CD8-positive, alpha-beta memory T cell (primary cell): ENCODE results near the gene IRS2. TPM values are rescaled to one million over a fixed set of nuclear protein-coding genes. Genes with fewer than 3 reads are reported as not detected.

Experiments
- CTCF ChIA-PET: fragments of 350-600 bp; sonication (Branson Sonifier 250); formaldehyde crosslinking; loops from one replicate; lab custom pipeline; 2021; ENCODE audit warnings: antibody characterized with exemption; lab: Charles Lee
- POLR2A ChIA-PET: fragments of 350-600 bp; sonication (Branson Sonifier 250); formaldehyde crosslinking; loops from one replicate; lab custom pipeline; 2021; ENCODE audit warnings: antibody characterized with exemption; lab: Charles Lee
- DNase-seq, 5 donors: peaks; one replicate each; pipeline versions ENCODE4 v3.0.0 to v3.0.0-alpha.2; 2020 to 2022; ENCODE audit warnings: mixed read lengths in 1 of 5
- H3K27ac ChIP-seq: one replicate; pipeline ENCODE4 v1.7.0; 2013; ENCODE audit warnings: low read depth, mild to moderate bottlenecking, low read length, moderate library complexity
- H3K27me3 ChIP-seq: 2 replicates; pipeline ENCODE4 v1.7.0; 2013; ENCODE audit warnings: low read length, mild to moderate bottlenecking; ENCODE audit not compliant: insufficient read depth, poor library complexity, severe bottlenecking
- H3K36me3 ChIP-seq: 2 replicates; pipeline ENCODE4 v1.7.0; 2013; ENCODE audit warnings: mild to moderate bottlenecking, low read length, moderate library complexity; ENCODE audit not compliant: insufficient read depth
- H3K4me1 ChIP-seq: 2 replicates; pipeline ENCODE4 v1.7.0; 2013; ENCODE audit warnings: mild to moderate bottlenecking, low read length, moderate library complexity; ENCODE audit not compliant: insufficient read depth
- H3K4me3 ChIP-seq: 2 replicates; pipeline ENCODE4 v1.7.0; 2013; ENCODE audit warnings: mild to moderate bottlenecking, low read length
- H3K9me3 ChIP-seq: 2 replicates; pipeline ENCODE4 v1.7.0; 2013; ENCODE audit warnings: mild to moderate bottlenecking, low read length
- H3K27ac Mint-ChIP-seq, 8 donors: one replicate each; pipeline ENCODE4 v1.8.0; 2020 to 2021; ENCODE audit warnings: mixed read lengths in 8 of 8, mild to moderate bottlenecking in 6 of 8, inconsistent platforms in 3 of 8, moderate library complexity in 3 of 8
- H3K27me3 Mint-ChIP-seq, 2 donors: one replicate each; pipeline ENCODE4 v1.8.0; 2020 to 2021; ENCODE audit warnings: mixed read lengths in 2 of 2, mild to moderate bottlenecking in 1 of 2, moderate library complexity in 1 of 2
- H3K36me3 Mint-ChIP-seq, 3 donors: one replicate each; pipeline ENCODE4 v1.8.0; 2020 to 2021; ENCODE audit warnings: mixed read lengths in 3 of 3, inconsistent platforms in 1 of 3, mild to moderate bottlenecking in 1 of 3
- H3K4me1 Mint-ChIP-seq, 3 donors: one replicate each; pipeline ENCODE4 v1.8.0; 2020 to 2021; ENCODE audit warnings: mixed read lengths in 3 of 3, inconsistent platforms in 1 of 3, mild to moderate bottlenecking in 1 of 3
- H3K4me3 Mint-ChIP-seq, 7 donors: one replicate each; pipeline ENCODE4 v1.8.0; 2020 to 2021; ENCODE audit warnings: mixed read lengths in 7 of 7, mild to moderate bottlenecking in 6 of 7, moderate library complexity in 4 of 7, inconsistent platforms in 2 of 7
- H3K9me3 Mint-ChIP-seq, 5 donors: one replicate each; pipeline ENCODE4 v1.8.0; 2020 to 2022; ENCODE audit warnings: mixed read lengths in 5 of 5, mild to moderate bottlenecking in 3 of 5, moderate library complexity in 2 of 5, inconsistent platforms in 1 of 5
- polyA plus RNA-seq: library from polyadenylated mRNA; unstranded; fragments of 300-500 nt; fragmentation: Illumina TruSeq; gene quantifications from one replicate; pipeline ENCODE4 v1.2.3, GENCODE V29; 2021
- total RNA-seq, 2 experiments: library from RNA; stranded (reverse); gene quantifications; one replicate each; pipeline ENCODE4 v1.2.3, GENCODE V29; 2021

The IRS2 gene
- total and polyA plus RNA-seq, 3 experiments from 2014 or later = 1.7 to 2.3 (median 2.1) TPM

- no peaks in the 10 kb centered on the region for H3K36me3 Mint-ChIP-seq
- Histone ChIP-seq H3K27me3 (no peaks in the 10 kb centered on the region), H3K9me3 (no peaks in the 10 kb centered on the region), H3K4me3 (no peak overlapping the region), H3K36me3 (no peaks in the 10 kb centered on the region), H3K4me1 (no peaks in the 10 kb centered on the region), H3K27ac (no peak overlapping the region)
- H3K4me1 Mint-ChIP-seq = peaks cover 7 to 15% (median 15%) of the 10 kb centered on the region in 3 donors
- DNase-seq = no peak
- H3K9me3 Mint-ChIP-seq = peaks cover 0 to 2% (median 0%) of the 10 kb centered on the region in 5 donors
- peaks cover 10 to 28% of the 10 kb centered on the region in 2 donors for H3K27me3 Mint-ChIP-seq
- H3K27ac Mint-ChIP-seq = no peak overlapping the region
- POLR2A ChIA-PET = no interaction called here
- CTCF ChIA-PET = no interaction called here
- H3K4me3 Mint-ChIP-seq = no peak overlapping the region
Observed at GRCh38 chr13:109792416-109793059, 6.2 kb upstream of the IRS2 start.

GRCh38 chr13:109790942-109791605, 4.7 kb upstream of the IRS2 start:
- Mint-ChIP-seq H3K4me1 (peaks cover 7 to 15% (median 15%) of the 10 kb centered on the region in 3 donors), H3K27ac (peak overlapping the region in 1 of 8 donors; percentile 13), H3K36me3 (no peaks in the 10 kb centered on the region), H3K9me3 (peaks cover 0 to 2% (median 0%) of the 10 kb centered on the region in 5 donors), H3K27me3 (peaks cover 12 to 24% of the 10 kb centered on the region in 2 donors), H3K4me3 (peak overlapping the region in 1 of 7 donors; percentile 29)
- CTCF ChIA-PET = interaction anchor here (0.8 kb wide), 1 partner anchor 11 kb away, joined by 4 read pairs; no protein-coding TSS in a partner anchor
- H3K27me3 ChIP-seq = no peaks in the 10 kb centered on the region
- peak in 2 of 5 donors; percentile 28 to 47 for DNase-seq
- POLR2A ChIA-PET = no interaction called here
- no peak overlapping the region for H3K4me3 ChIP-seq
- no peaks in the 10 kb centered on the region for H3K4me1 ChIP-seq
- no peaks in the 10 kb centered on the region for H3K9me3 ChIP-seq
- no peak overlapping the region for H3K27ac ChIP-seq
- no peaks in the 10 kb centered on the region for H3K36me3 ChIP-seq

- no peaks in the 10 kb centered on the region for H3K27me3 ChIP-seq
- CTCF ChIA-PET = no interaction called here
- peaks cover 7 to 15% (median 12%) of the 10 kb centered on the region in 3 donors for H3K4me1 Mint-ChIP-seq
- no peak overlapping the region for H3K27ac Mint-ChIP-seq
- H3K27ac ChIP-seq = no peak overlapping the region
- POLR2A ChIA-PET = no interaction called here
- H3K36me3 Mint-ChIP-seq = no peaks in the 10 kb centered on the region
- no peak for DNase-seq
- no peaks in the 10 kb centered on the region for H3K9me3 ChIP-seq
- no peaks in the 10 kb centered on the region for H3K36me3 ChIP-seq
- H3K4me3 ChIP-seq = no peak overlapping the region
- no peaks in the 10 kb centered on the region for H3K4me1 ChIP-seq
- no peak overlapping the region for H3K4me3 Mint-ChIP-seq
- no peaks in the 10 kb centered on the region for H3K9me3 Mint-ChIP-seq
- H3K27me3 Mint-ChIP-seq = peaks cover 7 to 15% of the 10 kb centered on the region in 2 donors
Observed at GRCh38 chr13:109790086-109790485, 3.7 kb upstream of the IRS2 start.

GRCh38 chr13:109789262-109789661, 2.9 kb upstream of the IRS2 start:
- H3K27ac ChIP-seq = no peak overlapping the region
- peaks cover 6 to 15% of the 10 kb centered on the region in 2 donors for H3K27me3 Mint-ChIP-seq
- no peaks in the 10 kb centered on the region for H3K4me1 ChIP-seq
- POLR2A ChIA-PET = no interaction called here
- H3K27ac Mint-ChIP-seq = peak overlapping the region in 2 of 8 donors; percentile 5 to 68
- peaks cover 6 to 15% (median 7%) of the 10 kb centered on the region in 3 donors for H3K4me1 Mint-ChIP-seq
- no peaks in the 10 kb centered on the region for H3K36me3 ChIP-seq
- DNase-seq = no peak
- no peaks in the 10 kb centered on the region for H3K9me3 ChIP-seq
- H3K9me3 Mint-ChIP-seq = no peaks in the 10 kb centered on the region
- H3K27me3 ChIP-seq = no peaks in the 10 kb centered on the region
- peak overlapping the region in 1 of 7 donors; percentile 62 for H3K4me3 Mint-ChIP-seq
- H3K36me3 Mint-ChIP-seq = no peaks in the 10 kb centered on the region
- H3K4me3 ChIP-seq = no peak overlapping the region
- CTCF ChIA-PET = no interaction called here

GRCh38 chr13:109788372-109789111, 2.2 kb upstream of the IRS2 start:
- Histone ChIP-seq H3K27me3 (no peaks in the 10 kb centered on the region), H3K9me3 (no peaks in the 10 kb centered on the region), H3K4me3 (no peak overlapping the region), H3K36me3 (no peaks in the 10 kb centered on the region), H3K27ac (no peak overlapping the region), H3K4me1 (no peaks in the 10 kb centered on the region)
- peak overlapping the region in 6 of 8 donors; percentile 0 to 68 (median 38) for H3K27ac Mint-ChIP-seq
- POLR2A ChIA-PET = no interaction called here
- peaks cover 6 to 15% of the 10 kb centered on the region in 2 donors for H3K27me3 Mint-ChIP-seq
- CTCF ChIA-PET = no interaction called here
- peaks cover 6 to 15% (median 7%) of the 10 kb centered on the region in 3 donors for H3K4me1 Mint-ChIP-seq
- DNase-seq = peak in 1 of 5 donors; percentile 38
- no peaks in the 10 kb centered on the region for H3K9me3 Mint-ChIP-seq
- no peaks in the 10 kb centered on the region for H3K36me3 Mint-ChIP-seq
- H3K4me3 Mint-ChIP-seq = peak overlapping the region; percentile 1 to 83 (median 62)

- peaks cover 6 to 15% (median 7%) of the 10 kb centered on the region in 3 donors for H3K4me1 Mint-ChIP-seq
- peak overlapping the region in 3 of 8 donors; percentile 46 to 86 (median 68) for H3K27ac Mint-ChIP-seq
- H3K4me3 Mint-ChIP-seq = peak overlapping the region; percentile 64 to 87 (median 83)
- H3K4me3 ChIP-seq = no peak overlapping the region
- no peak overlapping the region for H3K27ac ChIP-seq
- no peaks in the 10 kb centered on the region for H3K9me3 ChIP-seq
- peaks cover 0 to 1% (median 0%) of the 10 kb centered on the region in 3 donors for H3K36me3 Mint-ChIP-seq
- H3K27me3 ChIP-seq = no peaks in the 10 kb centered on the region
- no peaks in the 10 kb centered on the region for H3K36me3 ChIP-seq
- CTCF ChIA-PET = no interaction called here
- H3K9me3 Mint-ChIP-seq = no peaks in the 10 kb centered on the region
- POLR2A ChIA-PET = no interaction called here
- H3K4me1 ChIP-seq = no peaks in the 10 kb centered on the region
- H3K27me3 Mint-ChIP-seq = peaks cover 6 to 15% of the 10 kb centered on the region in 2 donors
- DNase-seq = peak in 4 of 5 donors; percentile 18 to 57 (median 44)
Observed at GRCh38 chr13:109787135-109787954, 962 bp upstream of the IRS2 start.

- Mint-ChIP-seq H3K27me3 (peaks cover 6 to 15% of the 10 kb centered on the region in 2 donors), H3K9me3 (no peaks in the 10 kb centered on the region), H3K36me3 (peaks cover 0 to 7% (median 0%) of the 10 kb centered on the region in 3 donors), H3K27ac (peak overlapping the region in 5 of 8 donors; percentile 54 to 88 (median 70)), H3K4me1 (peaks cover 8 to 20% (median 10%) of the 10 kb centered on the region in 3 donors), H3K4me3 (peak overlapping the region; percentile 61 to 90 (median 72))
- peak in 2 of 5 donors; percentile 12 to 57 for DNase-seq
- ChIA-PET CTCF (no interaction called here), POLR2A (no interaction called here)
- H3K36me3 ChIP-seq = no peaks in the 10 kb centered on the region
- H3K9me3 ChIP-seq = no peaks in the 10 kb centered on the region
- H3K27me3 ChIP-seq = no peaks in the 10 kb centered on the region
- H3K4me3 ChIP-seq = no peak overlapping the region
- H3K4me1 ChIP-seq = peaks cover 8% of the 10 kb centered on the region
- no peak overlapping the region for H3K27ac ChIP-seq
Observed at GRCh38 chr13:109785892-109786450, 412 bp downstream of the IRS2 start.
